UCSD-AML1 (cell line): ENCODE results near the gene ALCAM.

Experiments
- DNase-seq: peaks from one replicate; lab custom pipeline; 2025; ENCODE audit not compliant: unreplicated experiment; lab: John Stamatoyannopoulos, UW

The ALCAM gene

GRCh38 chr3:105470851-105471250, 104.1 kb downstream of the ALCAM start:
- DNase-seq, result no peak

GRCh38 chr3:105473521-105474223, 107.0 kb downstream of the ALCAM start:
- no peak for DNase-seq

GRCh38 chr3:105480768-105481167, 114.1 kb downstream of the ALCAM start:
- no peak for DNase-seq

- no peak for DNase-seq
Measured at GRCh38 chr3:105483476-105483875, 116.8 kb downstream of the ALCAM start.

- no peak for DNase-seq
Measured at GRCh38 chr3:105490045-105490444, 123.3 kb downstream of the ALCAM start.

- no peak for DNase-seq
Measured at GRCh38 chr3:105493305-105493892, 126.7 kb downstream of the ALCAM start.

- no peak for DNase-seq
Measured at GRCh38 chr3:105495021-105495420, 128.3 kb downstream of the ALCAM start.

- no peak for DNase-seq
Measured at GRCh38 chr3:105496343-105496742, 129.6 kb downstream of the ALCAM start.

- DNase-seq, result no peak
Measured at GRCh38 chr3:105497386-105497785, 130.7 kb downstream of the ALCAM start.

GRCh38 chr3:105499961-105500360, 133.3 kb downstream of the ALCAM start:
- DNase-seq, result no peak

GRCh38 chr3:105502333-105502732, 135.6 kb downstream of the ALCAM start:
- DNase-seq, result no peak

- DNase-seq, result no peak
Measured at GRCh38 chr3:105503191-105503593, 136.5 kb downstream of the ALCAM start.

GRCh38 chr3:105504440-105504951, 137.8 kb downstream of the ALCAM start:
- DNase-seq, result no peak

GRCh38 chr3:105505170-105505569, 138.5 kb downstream of the ALCAM start:
- no peak for DNase-seq

- DNase-seq, result no peak
Measured at GRCh38 chr3:105511031-105511430, 144.3 kb downstream of the ALCAM start.

GRCh38 chr3:105512061-105512460, 145.4 kb downstream of the ALCAM start:
- DNase-seq, result no peak

- no peak for DNase-seq
Measured at GRCh38 chr3:105513042-105513441, 146.3 kb downstream of the ALCAM start.

GRCh38 chr3:105513886-105514285, 147.2 kb downstream of the ALCAM start:
- DNase-seq, result no peak

- DNase-seq, result no peak
Measured at GRCh38 chr3:105515372-105515771, 148.7 kb downstream of the ALCAM start.

- no peak for DNase-seq
Measured at GRCh38 chr3:105516972-105517371, 150.3 kb downstream of the ALCAM start.

GRCh38 chr3:105518203-105518602, 151.5 kb downstream of the ALCAM start:
- no peak for DNase-seq

GRCh38 chr3:105518806-105519418, 152.2 kb downstream of the ALCAM start:
- no peak for DNase-seq
